Right lobe of liver (tissue), 6 donors: ENCODE data around the gene ZBTB45. TPM values are rescaled to one million over a fixed set of nuclear protein-coding genes. Genes with fewer than 3 reads are reported as not detected.

Source experiments
- ATAC-seq, 4 donors: fragments of 200-7000 bp; cut with Tn5 transposase; one replicate each; pipeline ENCODE4 v1.9.1; 2020; ENCODE audit warnings: mild to moderate bottlenecking in 4 of 4, moderate library complexity in 4 of 4
- DNase-seq, 3 donors: peaks; one replicate each; pipeline ENCODE4 v3.0.0-alpha.2; 2020
- H3K27ac ChIP-seq, 3 donors: fragments of 200-600 bp; one replicate each; pipeline ENCODE4 v1.8.0; 2022
- H3K27me3 ChIP-seq, 2 donors: fragments of 200-600 bp; one replicate each; pipeline ENCODE4 v1.8.0; 2022
- H3K36me3 ChIP-seq, 4 donors: fragments of 200-600 bp; sonication (generic) in 1 of 4; one replicate each; pipeline versions ENCODE4 v1.5.1 to v1.8.0; 2017 to 2022; ENCODE audit warnings: control low read depth in 1 of 4
- H3K4me1 ChIP-seq, 4 donors: fragments of 200-600 bp; sonication (generic) in 1 of 4; one replicate each; pipeline versions ENCODE4 v1.5.1 to v1.8.0; 2017 to 2022; ENCODE audit warnings: control low read depth in 1 of 4
- H3K4me3 ChIP-seq, 3 donors: fragments of 200-600 bp; one replicate each; pipeline ENCODE4 v1.8.0; 2022
- H3K9me3 ChIP-seq, 4 donors: fragments of 200-600 bp; sonication (generic) in 1 of 4; one replicate each; pipeline versions ENCODE4 v1.5.1 to v1.8.0; 2017 to 2022; ENCODE audit warnings: control low read depth in 1 of 4
- POLR2A ChIP-seq: fragments of 450-650 bp; IDR thresholded peaks from one replicate; pipeline ENCODE4 v1.6.1; 2017; ENCODE audit warnings: antibody characterized with exemption, mild to moderate bottlenecking
- WGBS: methylation state at CpG from one replicate; pipeline ENCODE4 v1.1.6; 2018; ENCODE audit warnings: low coverage, low lambda C conversion rate; ENCODE audit not compliant: insufficient coverage; ENCODE audit errors: missing lambda C conversion rate; 5-methylcytosine and 5-hydroxymethylcytosine counted together
- intact Hi-C, 2 donors: fragments of 100-400 bp; cut with DNase I; formaldehyde crosslinking; loops; one replicate each; pipeline versions ENCODE4 v1.11.2 to v1.14.1; 2022
- total RNA-seq, 6 experiments: library from RNA; depleted of rRNA in 2 of 6; stranded (reverse); fragments of >200 nt in 2 of 6; fragmentation: NEBNext Ultra II Directional in 3 of 6; extraction: Animal tissue kit (Norgen Biotek cat#: 25700) in 3 of 6; gene quantifications; one replicate each; pipeline versions ENCODE4 v1.1.0 to v1.2.4, GENCODE V29; 2016 to 2023
- TF ChIP-seq, protein P1 (sequence below), 4 donors: fragments of 200-600 bp in 3 of 4; fragments of 450-650 bp in 1 of 4; IDR thresholded peaks; one replicate each; pipeline versions ENCODE4 v1.5.1 to v1.8.0; 2016 to 2022; ENCODE audit warnings: antibody characterized with exemption in 4 of 4, mild to moderate bottlenecking in 2 of 4
- donor health status: DM: no; HTN: yes; CAD: no.
- donor health status: DM: no; HTN: no; CAD: no.
- donor health status: DM: no; HTN: no; CAD: no.
- donor health status: DM: no; HTN: yes; CAD: no.
- donor health status: DM: no; HTN: yes; CAD: no.

Gene ZBTB45
- total RNA-seq, 6 experiments from 2014 or later: 3.5 to 4.8 (median 4.3) TPM

DNA sequence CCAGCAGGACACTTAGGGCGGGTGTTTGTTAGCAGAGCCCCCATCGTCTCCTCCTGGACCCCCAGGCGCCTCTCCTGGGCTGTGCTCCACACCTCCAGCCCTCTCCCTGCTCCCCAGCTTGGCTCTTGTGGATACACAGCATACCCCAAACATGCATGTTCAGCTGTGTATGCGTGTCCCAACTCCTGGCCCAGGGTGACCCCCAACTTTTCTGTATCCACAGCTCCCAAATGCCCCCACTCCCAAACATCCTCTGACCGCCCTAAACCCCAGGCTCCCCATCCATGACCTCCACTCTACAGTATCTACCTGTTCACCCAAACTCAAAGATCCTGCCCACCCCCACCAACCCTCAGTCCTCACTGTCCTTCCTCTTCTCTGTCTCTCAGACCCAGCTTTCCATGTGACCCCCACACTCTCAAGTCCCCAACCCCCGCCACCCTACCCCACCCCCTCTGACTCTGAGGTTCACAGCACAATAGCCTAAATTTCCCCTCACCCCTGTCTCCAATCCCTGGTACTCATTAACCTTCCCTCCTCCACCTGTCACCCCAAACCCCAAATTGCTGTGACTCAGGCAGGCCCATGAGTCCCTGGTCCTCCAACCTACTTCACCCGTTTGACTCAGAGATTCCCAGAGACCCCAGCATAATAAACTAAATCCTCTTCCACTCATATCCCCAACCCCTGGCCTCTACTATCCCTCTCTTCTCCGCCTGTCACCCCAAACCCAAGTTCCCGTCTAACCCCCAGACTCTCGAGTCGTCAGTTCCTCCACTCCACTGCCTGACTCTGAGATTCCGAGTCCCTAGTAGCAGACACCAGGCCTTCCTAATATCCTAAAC lies 37.8 kb upstream of the ZBTB45 start:
- H3K36me3 ChIP-seq: peaks cover 0 to 20% (median 2%) of the 10 kb centered on the region in 4 donors
- H3K27me3 ChIP-seq: no peaks in the 10 kb centered on the region
- H3K4me3 ChIP-seq: peak overlapping the region; percentile 60 to 95 (median 89)
- H3K9me3 ChIP-seq: no peaks in the 10 kb centered on the region
- TF ChIP-seq, protein P1, sequence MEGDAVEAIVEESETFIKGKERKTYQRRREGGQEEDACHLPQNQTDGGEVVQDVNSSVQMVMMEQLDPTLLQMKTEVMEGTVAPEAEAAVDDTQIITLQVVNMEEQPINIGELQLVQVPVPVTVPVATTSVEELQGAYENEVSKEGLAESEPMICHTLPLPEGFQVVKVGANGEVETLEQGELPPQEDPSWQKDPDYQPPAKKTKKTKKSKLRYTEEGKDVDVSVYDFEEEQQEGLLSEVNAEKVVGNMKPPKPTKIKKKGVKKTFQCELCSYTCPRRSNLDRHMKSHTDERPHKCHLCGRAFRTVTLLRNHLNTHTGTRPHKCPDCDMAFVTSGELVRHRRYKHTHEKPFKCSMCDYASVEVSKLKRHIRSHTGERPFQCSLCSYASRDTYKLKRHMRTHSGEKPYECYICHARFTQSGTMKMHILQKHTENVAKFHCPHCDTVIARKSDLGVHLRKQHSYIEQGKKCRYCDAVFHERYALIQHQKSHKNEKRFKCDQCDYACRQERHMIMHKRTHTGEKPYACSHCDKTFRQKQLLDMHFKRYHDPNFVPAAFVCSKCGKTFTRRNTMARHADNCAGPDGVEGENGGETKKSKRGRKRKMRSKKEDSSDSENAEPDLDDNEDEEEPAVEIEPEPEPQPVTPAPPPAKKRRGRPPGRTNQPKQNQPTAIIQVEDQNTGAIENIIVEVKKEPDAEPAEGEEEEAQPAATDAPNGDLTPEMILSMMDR (IDR thresholded peaks at IDR 0.05): no peak
- TF ChIP-seq POLR2A: no peak
- intact Hi-C loops: no loop called here
- 7% methylated on average over 8 of the region's 12 CpGs for WGBS
- ATAC-seq (no peak), DNase-seq (no peak)
- H3K27ac ChIP-seq: peak overlapping the region; percentile 40 to 100 (median 98)
- peaks cover 0 to 39% (median 9%) of the 10 kb centered on the region in 4 donors for H3K4me1 ChIP-seq

- no peak for ATAC-seq
- TF ChIP-seq, protein P1 (IDR thresholded peaks at IDR 0.05): no peak
- TF ChIP-seq POLR2A: no peak
- no peak for DNase-seq
Observed at GRCh38 chr19:58556622-58557220, 37.1 kb upstream of the ZBTB45 start.

DNA sequence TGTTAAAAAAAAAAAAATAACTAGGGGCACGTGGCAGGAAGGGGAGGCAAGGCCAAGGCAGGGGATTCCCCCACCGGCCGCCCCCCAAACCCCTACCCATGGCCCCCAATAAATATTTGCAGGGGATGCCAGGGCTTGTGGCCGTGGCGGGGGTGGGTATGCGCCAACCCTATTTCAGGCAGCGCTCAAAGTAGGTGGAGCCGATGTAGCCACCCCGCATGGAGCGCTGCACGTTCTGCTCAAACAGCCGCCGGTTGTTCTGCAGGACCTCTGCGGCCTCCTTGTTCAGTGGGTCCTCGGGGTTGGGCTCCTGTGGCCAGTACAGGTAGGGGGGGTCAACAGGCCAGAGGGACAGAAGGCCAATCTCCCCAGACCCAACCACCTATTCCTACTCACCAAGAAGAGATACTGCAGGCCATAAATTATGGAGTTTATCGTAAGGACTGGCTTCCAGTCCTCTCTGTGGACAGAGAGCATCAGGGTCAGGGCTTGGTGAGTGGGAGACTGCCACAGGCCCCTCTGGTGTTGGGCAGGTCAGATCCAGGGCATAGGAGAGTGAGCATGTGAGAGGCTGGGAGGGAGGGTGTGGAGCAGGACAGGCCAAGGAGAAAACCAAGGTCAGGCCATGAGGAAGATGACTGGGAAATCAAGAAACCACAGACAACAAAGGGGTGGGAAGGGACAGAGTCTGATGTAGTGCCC lies 36.5 kb upstream of the ZBTB45 start:
- intact Hi-C loops: no loop called here
- WGBS: 69% methylated on average over 2 of the region's 16 CpGs
- H3K36me3 ChIP-seq: peaks cover 0 to 34% (median 9%) of the 10 kb centered on the region in 4 donors

More at GRCh38 chr19:58556622-58557220, 37.1 kb upstream of the ZBTB45 start:
- intact Hi-C loops: no loop called here
- Histone ChIP-seq H3K4me3 (peak overlapping the region in 1 of 3 donors; percentile 95), H3K27me3 (no peaks in the 10 kb centered on the region), H3K9me3 (no peaks in the 10 kb centered on the region), H3K36me3 (peaks cover 0 to 27% (median 3%) of the 10 kb centered on the region in 4 donors), H3K4me1 (peaks cover 0 to 32% (median 6%) of the 10 kb centered on the region in 4 donors), H3K27ac (no peak overlapping the region)
- 29% methylated on average over 6 of the region's 10 CpGs for WGBS

GRCh38 chr19:58555369-58555885 lies 35.8 kb upstream of the ZBTB45 start:
- peaks cover 0 to 30% (median 6%) of the 10 kb centered on the region in 4 donors for H3K4me1 ChIP-seq
- H3K27ac ChIP-seq: peak overlapping the region; percentile 76 to 90 (median 83)
- peaks cover 0 to 40% (median 12%) of the 10 kb centered on the region in 4 donors for H3K36me3 ChIP-seq
- TF ChIP-seq POLR2A: no peak
- TF ChIP-seq, protein P1 (IDR thresholded peaks at IDR 0.05): no peak
- no peaks in the 10 kb centered on the region for H3K9me3 ChIP-seq
- peak overlapping the region; percentile 37 to 90 (median 89) for H3K4me3 ChIP-seq
- no peak for DNase-seq
- intact Hi-C loops: no loop called here
- no peaks in the 10 kb centered on the region for H3K27me3 ChIP-seq
- ATAC-seq: no peak
- 21% methylated on average over 2 of the region's 4 CpGs for WGBS

More for the DNA sequence above, 36.5 kb upstream of the ZBTB45 start:
- peaks cover 0 to 30% (median 6%) of the 10 kb centered on the region in 4 donors for H3K4me1 ChIP-seq
- no peaks in the 10 kb centered on the region for H3K9me3 ChIP-seq
- ATAC-seq (no peak), DNase-seq (no peak)
- no peak for TF ChIP-seq POLR2A
- TF ChIP-seq, protein P1 (IDR thresholded peaks at IDR 0.05): no peak
- no peak overlapping the region for H3K27ac ChIP-seq
- no peaks in the 10 kb centered on the region for H3K27me3 ChIP-seq
- H3K4me3 ChIP-seq: no peak overlapping the region
